ENCODE measurements around the gene RPS14. TPM values are rescaled to one million over a fixed set of nuclear protein-coding genes. Genes with fewer than 3 reads are reported as not detected.

RPS14 gene
- total and polyA plus RNA-seq, 10 of the 15 experiments (the other 5 are each of a cell fraction or from before 2014, with no cell fraction given), result 2,295 to 4,047 (median 2,787) TPM

DNA sequence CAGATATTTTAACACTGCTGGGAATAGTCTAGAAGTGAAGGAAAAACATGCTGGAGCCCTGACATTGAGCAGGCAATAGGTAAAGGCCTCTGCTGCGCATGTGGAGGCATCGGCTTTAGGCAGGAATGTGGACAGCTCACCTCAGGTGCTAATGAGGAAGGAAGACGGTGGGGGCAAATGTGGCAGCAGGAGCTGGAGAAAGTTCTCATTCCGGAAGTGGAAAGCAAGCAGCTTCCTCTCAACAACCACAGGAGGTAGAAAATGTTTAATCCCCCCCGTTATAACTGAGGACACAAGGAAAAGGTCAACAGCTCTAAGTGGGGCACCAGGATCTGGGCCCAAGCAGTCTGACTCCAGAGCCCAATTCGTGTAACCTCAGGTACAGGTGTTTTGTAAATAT, 7.6 kb upstream of the RPS14 start (continued):
- no peak for TF ChIP-seq NFYB (IDR thresholded peaks at IDR 0.05; ENCODE audit: insufficient read depth, low read depth, low read length)
- TF ChIP-seq, protein P1, sequence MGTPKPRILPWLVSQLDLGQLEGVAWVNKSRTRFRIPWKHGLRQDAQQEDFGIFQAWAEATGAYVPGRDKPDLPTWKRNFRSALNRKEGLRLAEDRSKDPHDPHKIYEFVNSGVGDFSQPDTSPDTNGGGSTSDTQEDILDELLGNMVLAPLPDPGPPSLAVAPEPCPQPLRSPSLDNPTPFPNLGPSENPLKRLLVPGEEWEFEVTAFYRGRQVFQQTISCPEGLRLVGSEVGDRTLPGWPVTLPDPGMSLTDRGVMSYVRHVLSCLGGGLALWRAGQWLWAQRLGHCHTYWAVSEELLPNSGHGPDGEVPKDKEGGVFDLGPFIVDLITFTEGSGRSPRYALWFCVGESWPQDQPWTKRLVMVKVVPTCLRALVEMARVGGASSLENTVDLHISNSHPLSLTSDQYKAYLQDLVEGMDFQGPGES (IDR thresholded peaks at IDR 0.05), result no peak
- TF ChIP-seq, protein P2, sequence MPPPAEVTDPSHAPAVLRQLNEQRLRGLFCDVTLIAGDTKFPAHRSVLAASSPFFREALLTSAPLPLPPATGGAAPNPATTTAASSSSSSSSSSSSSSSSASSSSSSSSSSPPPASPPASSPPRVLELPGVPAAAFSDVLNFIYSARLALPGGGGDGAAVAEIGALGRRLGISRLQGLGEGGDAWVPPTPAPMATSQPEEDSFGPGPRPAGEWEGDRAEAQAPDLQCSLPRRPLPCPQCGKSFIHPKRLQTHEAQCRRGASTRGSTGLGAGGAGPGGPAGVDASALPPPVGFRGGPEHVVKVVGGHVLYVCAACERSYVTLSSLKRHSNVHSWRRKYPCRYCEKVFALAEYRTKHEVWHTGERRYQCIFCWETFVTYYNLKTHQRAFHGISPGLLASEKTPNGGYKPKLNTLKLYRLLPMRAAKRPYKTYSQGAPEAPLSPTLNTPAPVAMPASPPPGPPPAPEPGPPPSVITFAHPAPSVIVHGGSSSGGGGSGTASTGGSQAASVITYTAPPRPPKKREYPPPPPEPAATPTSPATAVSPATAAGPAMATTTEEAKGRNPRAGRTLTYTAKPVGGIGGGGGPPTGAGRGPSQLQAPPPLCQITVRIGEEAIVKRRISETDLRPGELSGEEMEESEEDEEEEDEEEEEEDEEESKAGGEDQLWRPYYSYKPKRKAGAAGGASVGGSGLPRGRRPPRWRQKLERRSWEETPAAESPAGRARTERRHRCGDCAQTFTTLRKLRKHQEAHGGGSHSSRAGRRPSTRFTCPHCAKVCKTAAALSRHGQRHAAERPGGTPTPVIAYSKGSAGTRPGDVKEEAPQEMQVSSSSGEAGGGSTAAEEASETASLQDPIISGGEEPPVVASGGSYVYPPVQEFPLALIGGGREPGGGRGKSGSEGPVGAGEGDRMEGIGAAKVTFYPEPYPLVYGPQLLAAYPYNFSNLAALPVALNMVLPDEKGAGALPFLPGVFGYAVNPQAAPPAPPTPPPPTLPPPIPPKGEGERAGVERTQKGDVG (CRISPR knock-in tag; IDR thresholded peaks at IDR 0.05), result no peak
- TF ChIP-seq, protein P3, sequence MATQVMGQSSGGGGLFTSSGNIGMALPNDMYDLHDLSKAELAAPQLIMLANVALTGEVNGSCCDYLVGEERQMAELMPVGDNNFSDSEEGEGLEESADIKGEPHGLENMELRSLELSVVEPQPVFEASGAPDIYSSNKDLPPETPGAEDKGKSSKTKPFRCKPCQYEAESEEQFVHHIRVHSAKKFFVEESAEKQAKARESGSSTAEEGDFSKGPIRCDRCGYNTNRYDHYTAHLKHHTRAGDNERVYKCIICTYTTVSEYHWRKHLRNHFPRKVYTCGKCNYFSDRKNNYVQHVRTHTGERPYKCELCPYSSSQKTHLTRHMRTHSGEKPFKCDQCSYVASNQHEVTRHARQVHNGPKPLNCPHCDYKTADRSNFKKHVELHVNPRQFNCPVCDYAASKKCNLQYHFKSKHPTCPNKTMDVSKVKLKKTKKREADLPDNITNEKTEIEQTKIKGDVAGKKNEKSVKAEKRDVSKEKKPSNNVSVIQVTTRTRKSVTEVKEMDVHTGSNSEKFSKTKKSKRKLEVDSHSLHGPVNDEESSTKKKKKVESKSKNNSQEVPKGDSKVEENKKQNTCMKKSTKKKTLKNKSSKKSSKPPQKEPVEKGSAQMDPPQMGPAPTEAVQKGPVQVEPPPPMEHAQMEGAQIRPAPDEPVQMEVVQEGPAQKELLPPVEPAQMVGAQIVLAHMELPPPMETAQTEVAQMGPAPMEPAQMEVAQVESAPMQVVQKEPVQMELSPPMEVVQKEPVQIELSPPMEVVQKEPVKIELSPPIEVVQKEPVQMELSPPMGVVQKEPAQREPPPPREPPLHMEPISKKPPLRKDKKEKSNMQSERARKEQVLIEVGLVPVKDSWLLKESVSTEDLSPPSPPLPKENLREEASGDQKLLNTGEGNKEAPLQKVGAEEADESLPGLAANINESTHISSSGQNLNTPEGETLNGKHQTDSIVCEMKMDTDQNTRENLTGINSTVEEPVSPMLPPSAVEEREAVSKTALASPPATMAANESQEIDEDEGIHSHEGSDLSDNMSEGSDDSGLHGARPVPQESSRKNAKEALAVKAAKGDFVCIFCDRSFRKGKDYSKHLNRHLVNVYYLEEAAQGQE (IDR thresholded peaks at IDR 0.05; ENCODE audit: low read depth, low read length), result no peak
- no peak for TF ChIP-seq CHD4 (IDR thresholded peaks at IDR 0.05)
- TF ChIP-seq FOXK2 (IDR thresholded peaks at IDR 0.05), result no peak
- TF ChIP-seq NFXL1 (IDR thresholded peaks at IDR 0.05; ENCODE audit: borderline replicate concordance), result no peak
- TF ChIP-seq, protein P4, sequence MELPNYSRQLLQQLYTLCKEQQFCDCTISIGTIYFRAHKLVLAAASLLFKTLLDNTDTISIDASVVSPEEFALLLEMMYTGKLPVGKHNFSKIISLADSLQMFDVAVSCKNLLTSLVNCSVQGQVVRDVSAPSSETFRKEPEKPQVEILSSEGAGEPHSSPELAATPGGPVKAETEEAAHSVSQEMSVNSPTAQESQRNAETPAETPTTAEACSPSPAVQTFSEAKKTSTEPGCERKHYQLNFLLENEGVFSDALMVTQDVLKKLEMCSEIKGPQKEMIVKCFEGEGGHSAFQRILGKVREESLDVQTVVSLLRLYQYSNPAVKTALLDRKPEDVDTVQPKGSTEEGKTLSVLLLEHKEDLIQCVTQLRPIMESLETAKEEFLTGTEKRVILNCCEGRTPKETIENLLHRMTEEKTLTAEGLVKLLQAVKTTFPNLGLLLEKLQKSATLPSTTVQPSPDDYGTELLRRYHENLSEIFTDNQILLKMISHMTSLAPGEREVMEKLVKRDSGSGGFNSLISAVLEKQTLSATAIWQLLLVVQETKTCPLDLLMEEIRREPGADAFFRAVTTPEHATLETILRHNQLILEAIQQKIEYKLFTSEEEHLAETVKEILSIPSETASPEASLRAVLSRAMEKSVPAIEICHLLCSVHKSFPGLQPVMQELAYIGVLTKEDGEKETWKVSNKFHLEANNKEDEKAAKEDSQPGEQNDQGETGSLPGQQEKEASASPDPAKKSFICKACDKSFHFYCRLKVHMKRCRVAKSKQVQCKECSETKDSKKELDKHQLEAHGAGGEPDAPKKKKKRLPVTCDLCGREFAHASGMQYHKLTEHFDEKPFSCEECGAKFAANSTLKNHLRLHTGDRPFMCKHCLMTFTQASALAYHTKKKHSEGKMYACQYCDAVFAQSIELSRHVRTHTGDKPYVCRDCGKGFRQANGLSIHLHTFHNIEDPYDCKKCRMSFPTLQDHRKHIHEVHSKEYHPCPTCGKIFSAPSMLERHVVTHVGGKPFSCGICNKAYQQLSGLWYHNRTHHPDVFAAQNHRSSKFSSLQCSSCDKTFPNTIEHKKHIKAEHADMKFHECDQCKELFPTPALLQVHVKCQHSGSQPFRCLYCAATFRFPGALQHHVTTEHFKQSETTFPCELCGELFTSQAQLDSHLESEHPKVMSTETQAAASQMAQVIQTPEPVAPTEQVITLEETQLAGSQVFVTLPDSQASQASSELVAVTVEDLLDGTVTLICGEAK (IDR thresholded peaks at IDR 0.05; ENCODE audit: borderline replicate concordance), result no peak
- peak; percentile 35; the same call in 1 of the 2 replicates for TF ChIP-seq IKZF1 (conservative IDR thresholded peaks at IDR 0.05)
- TF ChIP-seq IRF4 (IDR thresholded peaks at IDR 0.05; ENCODE audit: low read depth, low read length), result no peak
- TF ChIP-seq ZNF384 (IDR thresholded peaks at IDR 0.05; ENCODE audit: borderline replicate concordance, low read depth, low read length), result no peak

Data from GM12878 (cell line).